Fibroblast of lung (primary cell): Measurements from ENCODE around the gene CST9. TPM values are rescaled to one million over a fixed set of nuclear protein-coding genes. Genes with fewer than 3 reads are reported as not detected.

Experiments used
- DNase-seq, 2 donors: peaks; one replicate each; pipeline versions ENCODE4 v3.0.0 to v3.0.0-alpha.2; 2010; ENCODE audit warnings: low read depth in 2 of 2
- H2AFZ ChIP-seq: 2 replicates; pipeline ENCODE4 v1.5.1; 2012; ENCODE audit warnings: low read length, control low read depth, inconsistent platforms
- H3K27ac ChIP-seq: 2 replicates; pipeline ENCODE4 v1.5.1; 2011; ENCODE audit warnings: low read length, control low read depth; ENCODE audit not compliant: insufficient read depth
- H3K27me3 ChIP-seq: 2 replicates; pipeline ENCODE4 v1.5.1; 2011; ENCODE audit warnings: mild to moderate bottlenecking, low read length; ENCODE audit not compliant: control insufficient read depth, insufficient read depth
- H3K36me3 ChIP-seq: 2 replicates; pipeline ENCODE4 v1.5.1; 2011; ENCODE audit warnings: low read length; ENCODE audit not compliant: control insufficient read depth, insufficient read depth
- H3K4me1 ChIP-seq: 2 replicates; pipeline ENCODE4 v1.5.1; 2011; ENCODE audit warnings: low read length; ENCODE audit not compliant: control insufficient read depth, insufficient read depth; ENCODE audit errors: extremely low read depth
- H3K4me2 ChIP-seq: 2 replicates; pipeline ENCODE4 v1.5.1; 2011; ENCODE audit warnings: low read length, control low read depth; ENCODE audit not compliant: insufficient read depth; ENCODE audit errors: extremely low read depth
- H3K4me3 ChIP-seq, 4 experiments: fragments of 200-600 bp in 1 of 4; sonication (generic) in 1 of 4; replicated peaks in 1 of 4; 2 replicates each; pipeline ENCODE4 v1.5.1; 2011 to 2016; ENCODE audit warnings: low read length in 4 of 4, low read depth in 3 of 4, mild to moderate bottlenecking in 3 of 4, control low read depth in 2 of 4, inconsistent platforms in 1 of 4, mixed read lengths in 1 of 4; ENCODE audit not compliant: insufficient read depth in 1 of 4; ENCODE audit errors: control extremely low read depth in 1 of 4
- H3K79me2 ChIP-seq: 2 replicates; pipeline ENCODE4 v1.5.1; 2012; ENCODE audit warnings: mild to moderate bottlenecking, low read length, inconsistent platforms; ENCODE audit not compliant: control insufficient read depth, insufficient read depth
- H3K9ac ChIP-seq: 2 replicates; pipeline ENCODE4 v1.5.1; 2011; ENCODE audit warnings: mild to moderate bottlenecking, low read length, control low read depth; ENCODE audit not compliant: insufficient read depth
- H3K9me3 ChIP-seq: 2 replicates; pipeline ENCODE4 v1.5.1; 2012; ENCODE audit warnings: low read depth, low read length; ENCODE audit not compliant: control insufficient read depth, insufficient read depth
- H4K20me1 ChIP-seq: 2 replicates; pipeline ENCODE4 v1.5.1; 2011; ENCODE audit warnings: low read length; ENCODE audit not compliant: control insufficient read depth, insufficient read depth; ENCODE audit errors: extremely low read depth
- EZH2 ChIP-seq: IDR thresholded peaks from 2 replicates; pipeline ENCODE4 v1.5.1; 2012; ENCODE audit warnings: low read length, control low read depth, mild to moderate bottlenecking; ENCODE audit errors: missing control alignments
- polyA plus RNA-seq, 2 donors: library from polyadenylated mRNA; depleted of rRNA in 1 of 2; stranded (reverse) in 1 of 2; unstranded in 1 of 2; fragments of >200 nt; gene quantifications; 2 replicates each; pipeline ENCODE4 v1.2.1, GENCODE V29; 2011 to 2012; ENCODE audit warnings: missing spikeins in 1 of 2
- total RNA-seq: library from RNA; depleted of rRNA; stranded (reverse); fragments of >200 nt; gene quantifications from 2 replicates; pipeline ENCODE4 v1.2.1, GENCODE V29; 2014
- TF ChIP-seq, protein P1 (sequence below), 2 donors: IDR thresholded peaks in 1 of 2; conservative IDR thresholded peaks in 1 of 2; 1 replicate in 1 of 2; 2 replicates in 1 of 2; pipeline ENCODE4 v1.5.1; 2011 to 2012; ENCODE audit warnings: low read length in 2 of 2, control low read depth in 1 of 2, inconsistent platforms in 1 of 2, low read depth in 1 of 2, mild to moderate bottlenecking in 1 of 2

Gene CST9
- total and polyA plus RNA-seq, 2 donors (not counting 1 experiment from before 2014, with no cell fraction given), result not detected

DNA sequence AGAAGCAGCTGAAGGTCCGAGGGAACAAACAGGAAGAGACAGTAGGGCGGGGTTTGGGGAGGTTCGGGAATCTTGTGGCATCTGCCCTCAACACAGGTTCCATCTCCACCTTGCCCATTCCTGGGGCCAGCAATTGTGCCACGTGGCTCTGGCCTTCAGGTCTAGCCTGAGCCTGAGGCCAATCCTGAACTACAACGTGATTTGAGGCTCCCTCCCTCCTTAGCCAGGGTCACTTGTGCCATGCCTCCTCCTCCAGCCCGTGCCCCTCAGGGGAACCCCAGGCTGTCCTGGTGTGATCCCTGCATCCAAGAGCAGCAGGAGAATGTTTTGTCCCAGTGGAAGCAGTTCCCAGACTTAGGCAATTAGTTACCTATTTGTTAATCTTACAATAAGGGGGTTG is 3.0 kb downstream of the CST9 start:
- Histone ChIP-seq H3K4me2 (no peak overlapping the region), H3K27me3 (peaks cover 15% of the 10 kb centered on the region), H3K9me3 (no peaks in the 10 kb centered on the region), H3K36me3 (no peaks in the 10 kb centered on the region), H3K79me2 (no peaks in the 10 kb centered on the region), H2AFZ (no peak overlapping the region), H3K27ac (no peak overlapping the region), H4K20me1 (no peaks in the 10 kb centered on the region), H3K9ac (no peak overlapping the region), H3K4me3 (no peak overlapping the region), H3K4me1 (no peaks in the 10 kb centered on the region)
- DNase-seq, result no peak
- TF ChIP-seq, protein P1, sequence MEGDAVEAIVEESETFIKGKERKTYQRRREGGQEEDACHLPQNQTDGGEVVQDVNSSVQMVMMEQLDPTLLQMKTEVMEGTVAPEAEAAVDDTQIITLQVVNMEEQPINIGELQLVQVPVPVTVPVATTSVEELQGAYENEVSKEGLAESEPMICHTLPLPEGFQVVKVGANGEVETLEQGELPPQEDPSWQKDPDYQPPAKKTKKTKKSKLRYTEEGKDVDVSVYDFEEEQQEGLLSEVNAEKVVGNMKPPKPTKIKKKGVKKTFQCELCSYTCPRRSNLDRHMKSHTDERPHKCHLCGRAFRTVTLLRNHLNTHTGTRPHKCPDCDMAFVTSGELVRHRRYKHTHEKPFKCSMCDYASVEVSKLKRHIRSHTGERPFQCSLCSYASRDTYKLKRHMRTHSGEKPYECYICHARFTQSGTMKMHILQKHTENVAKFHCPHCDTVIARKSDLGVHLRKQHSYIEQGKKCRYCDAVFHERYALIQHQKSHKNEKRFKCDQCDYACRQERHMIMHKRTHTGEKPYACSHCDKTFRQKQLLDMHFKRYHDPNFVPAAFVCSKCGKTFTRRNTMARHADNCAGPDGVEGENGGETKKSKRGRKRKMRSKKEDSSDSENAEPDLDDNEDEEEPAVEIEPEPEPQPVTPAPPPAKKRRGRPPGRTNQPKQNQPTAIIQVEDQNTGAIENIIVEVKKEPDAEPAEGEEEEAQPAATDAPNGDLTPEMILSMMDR (conservative IDR thresholded peaks at IDR 0.05 in 1 of 2, IDR thresholded peaks at IDR 0.05 in 1 of 2; ENCODE audit: low read depth in 1 of 2, low read length in 2 of 2), result no peak
- no peak for TF ChIP-seq EZH2

DNA sequence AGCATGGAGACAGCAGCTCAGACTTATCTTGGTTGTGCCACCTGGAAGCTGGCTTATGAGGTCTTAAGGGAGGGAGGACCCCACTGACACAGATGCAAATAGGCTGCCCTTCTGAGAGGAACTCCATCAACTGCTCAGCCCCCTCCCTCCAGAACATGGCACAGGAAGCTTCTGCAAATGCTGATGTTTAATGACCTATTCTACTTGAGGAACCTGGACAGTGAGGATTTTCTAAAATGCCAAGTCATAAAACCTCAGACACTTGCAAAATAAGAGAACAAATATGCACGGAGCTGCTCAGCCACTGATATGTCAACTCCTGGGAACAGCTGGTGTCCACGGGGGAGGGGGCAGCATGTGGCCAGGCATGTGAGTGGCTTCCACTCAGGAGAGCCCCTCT is 3.5 kb downstream of the CST9 start:
- DNase-seq, result no peak
- H3K27me3 ChIP-seq, result peaks cover 15% of the 10 kb centered on the region
- H3K4me2 ChIP-seq, result no peak overlapping the region
- H3K27ac ChIP-seq, result no peak overlapping the region
- no peaks in the 10 kb centered on the region for H3K36me3 ChIP-seq
- H3K9ac ChIP-seq, result no peak overlapping the region
- H3K4me3 ChIP-seq, result no peak overlapping the region
- no peaks in the 10 kb centered on the region for H3K79me2 ChIP-seq
- no peaks in the 10 kb centered on the region for H3K9me3 ChIP-seq
- H3K4me1 ChIP-seq, result no peaks in the 10 kb centered on the region
- no peaks in the 10 kb centered on the region for H4K20me1 ChIP-seq
- H2AFZ ChIP-seq, result no peak overlapping the region
- TF ChIP-seq, protein P1 (conservative IDR thresholded peaks at IDR 0.05 in 1 of 2, IDR thresholded peaks at IDR 0.05 in 1 of 2; ENCODE audit: low read depth in 1 of 2, low read length in 2 of 2), result no peak
- no peak for TF ChIP-seq EZH2

DNA sequence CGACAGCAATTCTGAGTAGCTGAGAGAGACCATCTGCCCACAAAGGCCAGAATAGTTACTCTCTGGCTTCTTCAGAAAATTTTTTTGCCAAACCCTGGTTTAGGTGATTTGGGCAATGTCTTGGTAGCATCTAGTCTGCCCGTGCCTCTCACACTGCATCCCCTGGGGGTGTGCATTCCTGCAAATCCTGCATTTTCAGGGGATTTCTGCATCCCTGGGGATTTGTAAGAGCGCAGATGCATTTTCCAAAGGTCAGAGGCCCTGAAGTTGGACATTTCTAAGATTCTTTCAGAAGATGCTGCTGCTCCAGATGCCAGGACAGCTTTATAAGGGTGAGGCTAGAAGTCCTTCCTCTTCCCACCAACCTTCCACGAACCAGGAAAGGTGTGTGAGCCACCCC is 4.0 kb downstream of the CST9 start:
- Histone ChIP-seq H3K4me3 (no peak overlapping the region), H3K27ac (no peak overlapping the region), H3K9ac (no peak overlapping the region), H2AFZ (no peak overlapping the region), H4K20me1 (no peaks in the 10 kb centered on the region), H3K36me3 (no peaks in the 10 kb centered on the region), H3K27me3 (peaks cover 15% of the 10 kb centered on the region), H3K4me2 (no peak overlapping the region), H3K4me1 (no peaks in the 10 kb centered on the region), H3K79me2 (no peaks in the 10 kb centered on the region), H3K9me3 (no peaks in the 10 kb centered on the region)
- DNase-seq, result no peak
- TF ChIP-seq, protein P1 (conservative IDR thresholded peaks at IDR 0.05 in 1 of 2, IDR thresholded peaks at IDR 0.05 in 1 of 2; ENCODE audit: low read depth in 1 of 2, low read length in 2 of 2), result no peak
- no peak for TF ChIP-seq EZH2
